WTC11 (cell line): ENCODE measurements around the gene HECTD4. TPM values are rescaled to one million over a fixed set of nuclear protein-coding genes. Genes with fewer than 3 reads are reported as not detected.

Experiments
- ATAC-seq: fragments of 200-7000 bp; cut with Tn5 transposase; 2 replicates; pipeline ENCODE4 v1.10.0; 2021; ENCODE audit warnings: mild to moderate bottlenecking, moderate library complexity
- CTCF ChIA-PET: fragments of 300-600 bp; sonication (Branson Sonifier 250); formaldehyde crosslinking; loops from one replicate; lab custom pipeline; 2021; ENCODE audit warnings: antibody characterized with exemption; lab: Charles Lee
- POLR2A ChIA-PET: fragments of 350-600 bp; sonication (Branson Sonifier 250); formaldehyde crosslinking; loops from one replicate; lab custom pipeline; 2021; ENCODE audit warnings: antibody characterized with exemption; lab: Charles Lee
- DNase-seq: peaks from one replicate; pipeline ENCODE4 v3.0.0; 2021; ENCODE audit warnings: low spot score
- H3K27ac Mint-ChIP-seq: 2 replicates; pipeline ENCODE4 v1.8.0; 2021; ENCODE audit warnings: mixed read lengths
- H3K27me3 Mint-ChIP-seq: 2 replicates; pipeline ENCODE4 v1.8.0; 2021; ENCODE audit warnings: low read depth, mild to moderate bottlenecking, moderate library complexity, mixed read lengths
- H3K36me3 Mint-ChIP-seq: 2 replicates; pipeline ENCODE4 v1.8.0; 2021; ENCODE audit warnings: mixed read lengths
- H3K4me1 Mint-ChIP-seq: 2 replicates; pipeline ENCODE4 v1.8.0; 2022; ENCODE audit warnings: mixed read lengths
- H3K4me3 Mint-ChIP-seq: 2 replicates; pipeline ENCODE4 v1.8.0; 2021; ENCODE audit warnings: mild to moderate bottlenecking, moderate library complexity, mixed read lengths
- H3K9me3 Mint-ChIP-seq: 2 replicates; pipeline ENCODE4 v1.8.0; 2021; ENCODE audit warnings: mixed read lengths
- CREM ChIP-seq: sonication (generic); formaldehyde crosslinking; IDR thresholded peaks from 2 replicates; pipeline ENCODE4 v1.8.1; 2022; ENCODE audit warnings: mild to moderate bottlenecking, missing genetic modification reagents, moderate library complexity
- FOXJ3 ChIP-seq: sonication (generic); formaldehyde crosslinking; IDR thresholded peaks from 2 replicates; pipeline ENCODE4 v1.9.0; 2021; ENCODE audit warnings: missing genetic modification reagents, mild to moderate bottlenecking, borderline replicate concordance
- FOXK1 ChIP-seq: sonication (generic); formaldehyde crosslinking; IDR thresholded peaks from 2 replicates; pipeline ENCODE4 v1.8.0; 2022; ENCODE audit warnings: mild to moderate bottlenecking, moderate library complexity, missing genetic modification reagents
- GTF2I ChIP-seq: fragments of 250-450 bp; sonication (Bioruptor Pico); conservative IDR thresholded peaks from 2 replicates; pipeline ENCODE4 v1.4.0; 2021; ENCODE audit warnings: mild to moderate bottlenecking
- MYBL2 ChIP-seq: sonication (generic); formaldehyde crosslinking; IDR thresholded peaks from 2 replicates; pipeline ENCODE4 v1.8.1; 2023; ENCODE audit warnings: mild to moderate bottlenecking, moderate library complexity, missing genetic modification reagents
- NR3C1 ChIP-seq: sonication (generic); formaldehyde crosslinking; conservative IDR thresholded peaks from 2 replicates; pipeline ENCODE4 v1.8.1; 2023; ENCODE audit warnings: low read depth, mild to moderate bottlenecking, missing genetic modification reagents
- SOX15 ChIP-seq: fragments of 250-450 bp; sonication (Bioruptor Pico); IDR thresholded peaks from 2 replicates; pipeline ENCODE4 v1.9.0; 2021; ENCODE audit warnings: mild to moderate bottlenecking
- TEAD1 ChIP-seq: sonication (generic); formaldehyde crosslinking; IDR thresholded peaks from 2 replicates; pipeline ENCODE4 v1.8.0; 2022; ENCODE audit warnings: mild to moderate bottlenecking, missing genetic modification reagents
- ZNF219 ChIP-seq: sonication (generic); formaldehyde crosslinking; IDR thresholded peaks from 2 replicates; pipeline ENCODE4 v1.8.0; 2023; ENCODE audit warnings: missing genetic modification reagents, mild to moderate bottlenecking, borderline replicate concordance
- ZNF263 ChIP-seq: sonication (generic); formaldehyde crosslinking; IDR thresholded peaks from 2 replicates; pipeline ENCODE4 v1.8.1; 2022; ENCODE audit warnings: low read depth, mild to moderate bottlenecking, moderate library complexity, missing genetic modification reagents
- ZNF317 ChIP-seq: sonication (generic); formaldehyde crosslinking; IDR thresholded peaks from 2 replicates; pipeline ENCODE4 v1.8.1; 2023; ENCODE audit warnings: low read depth, mild to moderate bottlenecking, moderate library complexity, missing genetic modification reagents, borderline replicate concordance
- ZNF416 ChIP-seq: fragments of 250-450 bp; sonication (Bioruptor Pico); IDR thresholded peaks from 2 replicates; pipeline ENCODE4 v1.9.0; 2021; ENCODE audit warnings: mild to moderate bottlenecking, inconsistent platforms
- total RNA-seq: library from RNA; stranded (reverse); gene quantifications from 3 replicates; pipeline ENCODE4 v1.2.3, GENCODE V29; 2021
- TF ChIP-seq, protein P1 (sequence below): sonication (generic); formaldehyde crosslinking; conservative IDR thresholded peaks from 2 replicates; pipeline ENCODE4 v1.8.1; 2023; ENCODE audit warnings: mild to moderate bottlenecking, low read depth, missing genetic modification reagents, moderate library complexity
- TF ChIP-seq, protein P2 (sequence below): sonication (generic); formaldehyde crosslinking; IDR thresholded peaks from 2 replicates; pipeline ENCODE4 v1.8.0; 2022; ENCODE audit warnings: mild to moderate bottlenecking, missing genetic modification reagents
- TF ChIP-seq, protein P3 (sequence below): sonication (generic); formaldehyde crosslinking; IDR thresholded peaks from 2 replicates; pipeline ENCODE4 v1.8.1; 2023; ENCODE audit warnings: mild to moderate bottlenecking, missing genetic modification reagents
- TF ChIP-seq, protein P4 (sequence below): sonication (generic); formaldehyde crosslinking; IDR thresholded peaks from 2 replicates; pipeline ENCODE4 v1.8.1; 2023; ENCODE audit warnings: mild to moderate bottlenecking, missing genetic modification reagents, moderate library complexity
- TF ChIP-seq, protein P5 (sequence below): sonication (generic); formaldehyde crosslinking; IDR thresholded peaks from 2 replicates; pipeline ENCODE4 v1.8.1; 2023; ENCODE audit warnings: mild to moderate bottlenecking, missing genetic modification reagents
- TF ChIP-seq, protein P6 (sequence below): sonication (generic); formaldehyde crosslinking; conservative IDR thresholded peaks from 2 replicates; pipeline ENCODE4 v1.8.1; 2022; ENCODE audit warnings: mild to moderate bottlenecking, missing genetic modification reagents

Gene HECTD4
- total RNA-seq, 1 experiment from 2014 or later = 31.7 TPM

DNA sequence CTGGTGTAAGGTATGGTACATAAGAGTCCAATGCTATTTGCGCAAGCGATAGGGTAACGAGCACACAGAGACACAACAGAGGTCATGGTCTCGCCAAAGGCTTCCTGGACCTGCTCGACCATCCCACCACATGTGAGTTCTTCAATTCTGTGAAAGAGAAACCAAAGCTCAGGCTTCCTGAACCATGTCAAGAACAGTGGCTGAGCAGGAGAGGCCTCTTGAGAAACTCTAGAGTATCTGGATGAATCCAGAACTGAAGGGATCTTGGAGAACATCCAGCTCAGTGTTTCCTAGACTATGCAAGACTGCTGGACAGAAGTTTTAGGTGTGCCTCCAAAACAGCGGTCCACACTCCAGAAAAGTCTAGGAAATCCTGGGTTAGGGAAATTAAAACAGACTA is 142.3 kb downstream of the HECTD4 start:
- TF ChIP-seq ZNF317 = no peak
- Mint-ChIP-seq H3K9me3 (no peaks in the 10 kb centered on the region), H3K36me3 (peaks cover 34% of the 10 kb centered on the region), H3K27me3 (no peaks in the 10 kb centered on the region), H3K4me3 (no peak overlapping the region), H3K27ac (no peak overlapping the region), H3K4me1 (no peaks in the 10 kb centered on the region)
- POLR2A ChIA-PET = no interaction called here
- DNase-seq (no peak), ATAC-seq (no peak)
- CTCF ChIA-PET = interaction anchor here (1.8 kb wide), 1 partner anchor 147 kb away, joined by 4 read pairs; no protein-coding TSS in a partner anchor

DNA sequence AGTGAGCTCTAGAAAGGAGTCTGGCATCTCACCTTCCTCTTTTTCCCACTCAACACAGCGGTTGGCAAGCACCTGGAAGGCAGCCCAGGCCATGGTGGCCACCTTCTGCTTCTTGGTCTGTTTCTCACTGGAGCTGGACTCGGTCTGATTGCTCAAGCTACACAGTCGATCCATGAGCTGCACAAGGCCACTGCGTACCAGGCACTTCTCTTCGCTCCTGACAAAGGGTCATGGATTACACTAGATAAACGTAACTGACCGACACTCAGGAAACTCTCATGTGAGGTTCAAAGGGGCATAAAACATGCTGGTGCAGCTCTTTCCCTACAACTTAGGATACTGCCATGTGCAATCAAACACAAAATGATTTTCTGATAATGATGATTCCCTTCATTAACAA is 143.2 kb downstream of the HECTD4 start:
- ChIA-PET CTCF (interaction anchor here (0.8 kb wide), 1 partner anchor 41 kb away, joined by 3 read pairs; no protein-coding TSS in a partner anchor), POLR2A (no interaction called here)
- Mint-ChIP-seq H3K9me3 (no peaks in the 10 kb centered on the region), H3K4me1 (no peaks in the 10 kb centered on the region), H3K4me3 (no peak overlapping the region), H3K27ac (no peak overlapping the region), H3K27me3 (no peaks in the 10 kb centered on the region), H3K36me3 (peaks cover 38% of the 10 kb centered on the region)
- DNase-seq (no peak), ATAC-seq (no peak)
- TF ChIP-seq NR3C1 = no peak
- TF ChIP-seq ZNF219 = no peak
- TF ChIP-seq ZNF317 = no peak
- TF ChIP-seq, protein P1, sequence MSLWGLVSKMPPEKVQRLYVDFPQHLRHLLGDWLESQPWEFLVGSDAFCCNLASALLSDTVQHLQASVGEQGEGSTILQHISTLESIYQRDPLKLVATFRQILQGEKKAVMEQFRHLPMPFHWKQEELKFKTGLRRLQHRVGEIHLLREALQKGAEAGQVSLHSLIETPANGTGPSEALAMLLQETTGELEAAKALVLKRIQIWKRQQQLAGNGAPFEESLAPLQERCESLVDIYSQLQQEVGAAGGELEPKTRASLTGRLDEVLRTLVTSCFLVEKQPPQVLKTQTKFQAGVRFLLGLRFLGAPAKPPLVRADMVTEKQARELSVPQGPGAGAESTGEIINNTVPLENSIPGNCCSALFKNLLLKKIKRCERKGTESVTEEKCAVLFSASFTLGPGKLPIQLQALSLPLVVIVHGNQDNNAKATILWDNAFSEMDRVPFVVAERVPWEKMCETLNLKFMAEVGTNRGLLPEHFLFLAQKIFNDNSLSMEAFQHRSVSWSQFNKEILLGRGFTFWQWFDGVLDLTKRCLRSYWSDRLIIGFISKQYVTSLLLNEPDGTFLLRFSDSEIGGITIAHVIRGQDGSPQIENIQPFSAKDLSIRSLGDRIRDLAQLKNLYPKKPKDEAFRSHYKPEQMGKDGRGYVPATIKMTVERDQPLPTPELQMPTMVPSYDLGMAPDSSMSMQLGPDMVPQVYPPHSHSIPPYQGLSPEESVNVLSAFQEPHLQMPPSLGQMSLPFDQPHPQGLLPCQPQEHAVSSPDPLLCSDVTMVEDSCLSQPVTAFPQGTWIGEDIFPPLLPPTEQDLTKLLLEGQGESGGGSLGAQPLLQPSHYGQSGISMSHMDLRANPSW (CRISPR knock-in tag) = no peak
- TF ChIP-seq ZNF416 (CRISPR knock-in tag) = no peak
- TF ChIP-seq, protein P2, sequence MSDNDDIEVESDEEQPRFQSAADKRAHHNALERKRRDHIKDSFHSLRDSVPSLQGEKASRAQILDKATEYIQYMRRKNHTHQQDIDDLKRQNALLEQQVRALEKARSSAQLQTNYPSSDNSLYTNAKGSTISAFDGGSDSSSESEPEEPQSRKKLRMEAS = no peak
- TF ChIP-seq CREM = no peak
- TF ChIP-seq, protein P3, sequence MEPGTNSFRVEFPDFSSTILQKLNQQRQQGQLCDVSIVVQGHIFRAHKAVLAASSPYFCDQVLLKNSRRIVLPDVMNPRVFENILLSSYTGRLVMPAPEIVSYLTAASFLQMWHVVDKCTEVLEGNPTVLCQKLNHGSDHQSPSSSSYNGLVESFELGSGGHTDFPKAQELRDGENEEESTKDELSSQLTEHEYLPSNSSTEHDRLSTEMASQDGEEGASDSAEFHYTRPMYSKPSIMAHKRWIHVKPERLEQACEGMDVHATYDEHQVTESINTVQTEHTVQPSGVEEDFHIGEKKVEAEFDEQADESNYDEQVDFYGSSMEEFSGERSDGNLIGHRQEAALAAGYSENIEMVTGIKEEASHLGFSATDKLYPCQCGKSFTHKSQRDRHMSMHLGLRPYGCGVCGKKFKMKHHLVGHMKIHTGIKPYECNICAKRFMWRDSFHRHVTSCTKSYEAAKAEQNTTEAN (CRISPR knock-in tag) = no peak
- no peak for TF ChIP-seq SOX15
- TF ChIP-seq, protein P4, sequence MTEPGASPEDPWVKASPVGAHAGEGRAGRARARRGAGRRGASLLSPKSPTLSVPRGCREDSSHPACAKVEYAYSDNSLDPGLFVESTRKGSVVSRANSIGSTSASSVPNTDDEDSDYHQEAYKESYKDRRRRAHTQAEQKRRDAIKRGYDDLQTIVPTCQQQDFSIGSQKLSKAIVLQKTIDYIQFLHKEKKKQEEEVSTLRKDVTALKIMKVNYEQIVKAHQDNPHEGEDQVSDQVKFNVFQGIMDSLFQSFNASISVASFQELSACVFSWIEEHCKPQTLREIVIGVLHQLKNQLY (CRISPR knock-in tag) = no peak
- no peak for TF ChIP-seq FOXK1 (CRISPR knock-in tag)
- no peak for TF ChIP-seq ZNF263 (CRISPR knock-in tag)

DNA sequence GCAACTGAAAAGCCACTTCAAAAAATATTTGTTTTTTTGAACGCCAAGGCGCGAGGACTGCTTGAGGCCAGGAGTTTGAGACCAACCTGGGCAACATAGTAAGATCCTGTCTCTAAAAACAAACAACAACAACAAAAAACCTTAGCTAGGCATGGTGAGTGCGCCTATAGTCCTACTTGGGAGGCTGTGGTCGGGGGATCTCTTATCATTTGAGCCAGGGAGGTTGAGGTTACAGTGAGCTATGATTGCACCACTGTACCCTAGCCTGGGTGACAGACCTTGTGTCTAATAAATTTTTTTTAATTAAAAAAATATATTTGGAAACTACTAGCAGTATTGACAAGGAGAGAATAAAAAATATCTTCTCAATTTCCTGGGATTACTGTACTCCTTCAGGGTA is 143.8 kb downstream of the HECTD4 start:
- CTCF ChIA-PET = interaction anchor here (0.8 kb wide), 1 partner anchor 40 kb away, joined by 3 read pairs; no protein-coding TSS in a partner anchor
- no peak overlapping the region for H3K27ac Mint-ChIP-seq

More for the DNA sequence above, 143.8 kb downstream of the HECTD4 start:
- POLR2A ChIA-PET = no interaction called here
- H3K36me3 Mint-ChIP-seq = peaks cover 37% of the 10 kb centered on the region
- H3K4me1 Mint-ChIP-seq = no peaks in the 10 kb centered on the region
- no peak overlapping the region for H3K4me3 Mint-ChIP-seq
- TF ChIP-seq MYBL2 (CRISPR knock-in tag) = no peak
- TF ChIP-seq, protein P5, sequence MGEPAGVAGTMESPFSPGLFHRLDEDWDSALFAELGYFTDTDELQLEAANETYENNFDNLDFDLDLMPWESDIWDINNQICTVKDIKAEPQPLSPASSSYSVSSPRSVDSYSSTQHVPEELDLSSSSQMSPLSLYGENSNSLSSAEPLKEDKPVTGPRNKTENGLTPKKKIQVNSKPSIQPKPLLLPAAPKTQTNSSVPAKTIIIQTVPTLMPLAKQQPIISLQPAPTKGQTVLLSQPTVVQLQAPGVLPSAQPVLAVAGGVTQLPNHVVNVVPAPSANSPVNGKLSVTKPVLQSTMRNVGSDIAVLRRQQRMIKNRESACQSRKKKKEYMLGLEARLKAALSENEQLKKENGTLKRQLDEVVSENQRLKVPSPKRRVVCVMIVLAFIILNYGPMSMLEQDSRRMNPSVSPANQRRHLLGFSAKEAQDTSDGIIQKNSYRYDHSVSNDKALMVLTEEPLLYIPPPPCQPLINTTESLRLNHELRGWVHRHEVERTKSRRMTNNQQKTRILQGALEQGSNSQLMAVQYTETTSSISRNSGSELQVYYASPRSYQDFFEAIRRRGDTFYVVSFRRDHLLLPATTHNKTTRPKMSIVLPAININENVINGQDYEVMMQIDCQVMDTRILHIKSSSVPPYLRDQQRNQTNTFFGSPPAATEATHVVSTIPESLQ (CRISPR knock-in tag) = no peak
- TF ChIP-seq, protein P6, sequence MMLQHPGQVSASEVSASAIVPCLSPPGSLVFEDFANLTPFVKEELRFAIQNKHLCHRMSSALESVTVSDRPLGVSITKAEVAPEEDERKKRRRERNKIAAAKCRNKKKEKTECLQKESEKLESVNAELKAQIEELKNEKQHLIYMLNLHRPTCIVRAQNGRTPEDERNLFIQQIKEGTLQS (CRISPR knock-in tag) = no peak
- TF ChIP-seq TEAD1 (CRISPR knock-in tag) = no peak
- TF ChIP-seq GTF2I (CRISPR knock-in tag) = no peak
- TF ChIP-seq FOXJ3 (CRISPR knock-in tag) = no peak
- no peaks in the 10 kb centered on the region for H3K9me3 Mint-ChIP-seq
- H3K27me3 Mint-ChIP-seq = no peaks in the 10 kb centered on the region
- ATAC-seq (no peak), DNase-seq (no peak)
